C4-2B (cell line): Measurements from ENCODE around the gene SCARB1.

Source experiments
- H3K27ac ChIP-seq: fragments of 450-650 bp; 2 replicates; pipeline ENCODE4 v1.5.1; 2017
- ZFX ChIP-seq: fragments of 450-650 bp; IDR thresholded peaks from 2 replicates; pipeline ENCODE4 v1.6.1; 2017
- TF ChIP-seq, protein P1 (sequence below): fragments of 450-650 bp; conservative IDR thresholded peaks from 2 replicates; pipeline ENCODE4 v1.5.1; 2017; ENCODE audit warnings: mild to moderate bottlenecking

SCARB1 gene

DNA sequence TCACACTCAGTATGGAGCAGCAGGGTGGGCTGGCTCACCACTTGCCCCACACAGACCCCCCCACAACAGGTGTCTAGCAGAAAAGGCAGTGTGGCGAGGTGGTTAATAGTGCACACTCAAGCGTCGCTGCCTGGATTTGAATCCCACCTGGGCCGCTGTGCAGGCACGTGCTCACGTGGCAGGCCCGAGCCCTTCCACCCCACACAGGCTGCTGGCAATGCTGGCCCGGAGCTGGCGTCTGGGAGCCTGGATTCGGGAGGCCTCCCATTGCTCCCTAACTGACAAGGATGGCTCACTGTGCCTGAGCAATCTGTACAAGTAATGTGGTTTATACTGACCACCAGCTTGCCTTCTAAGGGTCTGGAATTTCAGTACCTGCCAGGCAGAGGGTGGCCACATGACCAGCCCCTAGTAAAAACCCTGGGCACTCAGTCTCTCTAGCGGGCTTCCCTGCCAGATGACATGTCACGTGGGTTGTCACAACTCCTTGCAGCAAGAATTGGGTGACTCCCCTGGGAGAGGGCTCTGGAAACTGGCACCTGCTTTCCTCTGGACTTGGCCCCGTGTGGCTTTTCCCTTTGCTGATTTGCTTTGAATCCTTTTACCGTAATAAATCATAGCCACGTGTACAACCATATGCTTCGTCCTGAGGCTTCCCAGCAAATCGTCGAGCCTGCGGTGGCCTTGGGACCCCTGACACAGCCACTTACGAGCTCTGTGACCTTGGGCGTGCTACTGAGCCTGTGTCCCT is 72.8 kb downstream of the SCARB1 start:
- TF ChIP-seq ZFX = no peak
- TF ChIP-seq, protein P1, sequence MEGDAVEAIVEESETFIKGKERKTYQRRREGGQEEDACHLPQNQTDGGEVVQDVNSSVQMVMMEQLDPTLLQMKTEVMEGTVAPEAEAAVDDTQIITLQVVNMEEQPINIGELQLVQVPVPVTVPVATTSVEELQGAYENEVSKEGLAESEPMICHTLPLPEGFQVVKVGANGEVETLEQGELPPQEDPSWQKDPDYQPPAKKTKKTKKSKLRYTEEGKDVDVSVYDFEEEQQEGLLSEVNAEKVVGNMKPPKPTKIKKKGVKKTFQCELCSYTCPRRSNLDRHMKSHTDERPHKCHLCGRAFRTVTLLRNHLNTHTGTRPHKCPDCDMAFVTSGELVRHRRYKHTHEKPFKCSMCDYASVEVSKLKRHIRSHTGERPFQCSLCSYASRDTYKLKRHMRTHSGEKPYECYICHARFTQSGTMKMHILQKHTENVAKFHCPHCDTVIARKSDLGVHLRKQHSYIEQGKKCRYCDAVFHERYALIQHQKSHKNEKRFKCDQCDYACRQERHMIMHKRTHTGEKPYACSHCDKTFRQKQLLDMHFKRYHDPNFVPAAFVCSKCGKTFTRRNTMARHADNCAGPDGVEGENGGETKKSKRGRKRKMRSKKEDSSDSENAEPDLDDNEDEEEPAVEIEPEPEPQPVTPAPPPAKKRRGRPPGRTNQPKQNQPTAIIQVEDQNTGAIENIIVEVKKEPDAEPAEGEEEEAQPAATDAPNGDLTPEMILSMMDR = no peak
- H3K27ac ChIP-seq = no peak overlapping the region

DNA sequence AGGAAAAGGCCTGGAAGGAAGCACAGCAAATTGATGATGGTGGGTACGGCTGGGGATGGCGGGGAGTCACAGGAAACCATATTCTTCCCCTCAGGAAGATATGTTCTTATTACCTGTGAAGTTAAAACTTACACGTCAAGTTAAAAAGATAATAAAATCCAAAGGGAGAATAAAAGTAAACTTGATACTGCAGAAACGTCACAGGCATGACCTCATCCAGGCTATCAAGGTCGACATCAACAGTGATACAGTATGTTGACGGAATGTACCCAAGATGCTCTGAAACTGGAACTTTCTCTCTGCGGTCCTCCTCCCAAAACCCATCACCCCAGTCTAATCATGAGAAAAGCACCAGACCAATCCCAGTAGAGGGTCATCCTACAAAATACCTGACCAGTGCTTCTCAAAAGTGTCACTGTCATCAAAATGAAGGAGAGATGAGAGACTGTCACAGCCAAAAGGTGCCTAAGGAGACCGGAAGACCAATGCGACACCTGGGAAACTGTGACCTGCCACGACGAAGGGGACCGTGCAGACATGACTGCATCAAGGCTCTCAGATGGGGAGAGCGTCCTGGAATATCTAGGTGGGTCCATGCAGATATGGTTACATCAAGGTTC is 74.6 kb downstream of the SCARB1 start:
- no peak overlapping the region for H3K27ac ChIP-seq
- TF ChIP-seq, protein P1 = no peak
- TF ChIP-seq ZFX = no peak

DNA sequence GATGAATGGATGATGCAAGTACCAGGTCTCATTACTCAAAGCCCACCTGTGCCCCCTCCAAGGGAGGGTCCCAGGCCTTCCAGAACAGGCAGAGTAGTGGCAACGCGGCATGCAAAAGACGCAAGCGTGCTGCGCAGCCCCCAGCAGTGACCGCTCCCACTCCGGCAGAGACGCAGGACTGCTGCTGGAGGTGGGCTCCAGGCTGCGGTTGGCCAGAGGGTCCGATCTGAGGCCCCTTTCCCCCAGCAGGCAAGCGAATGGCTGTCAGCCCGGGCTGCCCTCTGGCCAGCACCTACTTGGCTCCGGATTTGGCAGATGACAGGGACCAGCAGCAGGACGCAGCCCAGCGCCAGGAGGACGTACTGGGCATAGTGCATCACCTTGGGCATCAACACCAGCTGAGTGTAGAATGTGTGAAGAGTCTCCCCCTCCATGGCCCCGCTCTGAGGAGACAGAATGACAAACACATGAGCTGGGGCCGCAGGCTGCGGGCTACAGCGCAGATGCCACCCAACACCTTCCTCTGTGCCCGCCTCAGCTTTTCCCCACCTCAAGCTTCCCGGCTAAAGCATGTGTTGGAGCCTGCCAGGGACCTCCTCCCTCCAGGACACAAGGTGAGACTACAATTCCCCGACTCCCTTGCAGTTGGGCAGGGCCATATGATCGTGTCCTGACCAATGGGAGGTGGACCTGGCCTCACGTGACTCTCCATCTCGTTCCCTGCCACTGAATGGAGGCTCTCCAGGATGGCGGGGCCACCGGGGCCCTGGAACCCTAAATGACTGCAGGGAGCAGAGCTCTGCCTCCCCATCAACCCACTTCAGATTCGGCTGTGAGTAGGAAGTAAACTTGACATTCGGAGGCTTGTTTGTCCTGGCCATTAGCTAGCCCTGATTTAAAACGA is 77.4 kb downstream of the SCARB1 start:
- TF ChIP-seq, protein P1 = no peak
- TF ChIP-seq ZFX = no peak
- no peak overlapping the region for H3K27ac ChIP-seq

DNA sequence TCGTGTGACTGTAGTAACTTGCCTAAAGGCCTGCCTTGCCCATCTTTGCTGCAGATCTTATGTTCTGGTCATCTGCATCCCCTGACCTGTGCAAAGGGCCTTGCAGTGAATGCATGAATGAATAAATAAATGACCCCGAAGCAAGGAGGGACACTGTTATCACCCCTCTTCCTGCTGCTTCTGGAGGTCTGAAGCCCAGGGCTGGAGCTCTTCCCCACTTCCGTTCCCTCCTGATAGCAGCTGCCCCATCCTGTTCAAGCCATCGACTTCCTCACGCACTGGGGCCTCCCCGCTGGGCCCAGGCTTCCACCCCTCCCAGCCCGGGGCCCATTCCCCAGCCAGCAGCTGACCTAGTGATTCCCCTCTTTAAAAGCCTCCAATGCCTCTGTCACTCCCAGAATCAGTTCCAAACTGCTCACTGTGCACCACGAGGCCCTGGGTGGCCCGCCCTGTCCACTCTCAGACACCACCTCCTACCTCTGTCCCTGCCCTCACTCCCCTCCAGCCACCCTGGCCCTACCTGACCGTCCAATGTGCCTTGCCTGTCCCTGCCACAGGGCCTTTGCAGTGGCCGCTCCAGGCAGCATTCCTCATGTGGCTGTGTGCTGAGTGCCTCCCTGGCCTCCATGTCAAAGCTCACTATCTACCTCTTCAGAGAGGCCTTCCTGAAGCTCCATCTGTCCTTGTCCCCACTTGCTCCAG is 78.6 kb downstream of the SCARB1 start:
- TF ChIP-seq, protein P1 = no peak
- TF ChIP-seq ZFX = no peak
- no peak overlapping the region for H3K27ac ChIP-seq

DNA sequence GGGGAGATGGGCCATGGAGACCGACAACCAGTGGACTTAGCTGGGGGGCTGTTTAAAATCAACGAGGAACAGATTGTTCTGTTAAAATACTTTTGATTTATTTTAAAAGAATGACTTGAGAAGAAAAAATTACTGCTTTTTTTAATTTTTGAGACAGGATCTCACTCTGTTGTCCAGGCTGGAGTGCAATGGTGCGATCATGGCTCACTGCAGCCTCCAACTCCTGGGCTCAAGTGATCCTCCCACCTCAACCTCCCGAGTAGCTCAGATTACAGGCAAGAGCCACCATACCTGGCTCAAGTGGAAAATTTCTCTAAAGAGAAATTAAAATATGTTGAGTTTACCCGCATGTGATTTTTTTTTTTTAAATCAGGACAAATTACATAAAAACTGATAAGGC is 80.6 kb downstream of the SCARB1 start:
- H3K27ac ChIP-seq = no peak overlapping the region
- TF ChIP-seq, protein P1 = no peak
- no peak for TF ChIP-seq ZFX

DNA sequence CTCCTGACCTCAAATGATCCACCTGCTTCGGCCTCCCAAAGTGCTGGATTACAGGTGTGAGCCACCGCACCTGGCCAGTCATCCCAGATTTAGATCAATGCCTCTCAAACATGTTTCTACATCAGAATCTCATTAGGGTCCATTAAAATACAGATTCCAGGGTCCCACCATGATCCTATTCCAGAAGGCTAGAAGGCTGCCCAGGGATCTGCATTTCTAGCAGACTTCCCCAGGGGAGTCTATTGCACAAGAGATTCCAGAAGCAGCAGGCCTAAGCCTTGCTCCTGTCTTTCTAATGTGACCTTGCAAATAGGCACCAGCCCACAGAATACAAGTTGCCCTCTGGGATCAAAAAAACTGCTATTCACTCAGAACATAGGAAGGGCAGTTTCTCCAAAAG is 81.5 kb downstream of the SCARB1 start:
- no peak overlapping the region for H3K27ac ChIP-seq
- TF ChIP-seq ZFX = no peak
- TF ChIP-seq, protein P1 = no peak
